MCF 10A (cell line): ENCODE data around the gene CHRNA4. TPM values are rescaled to one million over a fixed set of nuclear protein-coding genes. Genes with fewer than 3 reads are reported as not detected.

Experiments
- BruUV-seq: library from RNA; stranded (reverse); fragments of 400-500 nt; replicated peaks from 2 replicates; lab custom pipeline; 2021; lab: Mats Ljungman, UMichigan
- CTCF ChIA-PET: fragments of 300-600 bp; sonication (Branson Sonifier 250); formaldehyde crosslinking; extraction: SDS; loops from one replicate; lab custom pipeline; 2021; ENCODE audit warnings: antibody characterized with exemption, inconsistent platforms; lab: Yijun Ruan, JAX
- POLR2A ChIA-PET: fragments of 300-600, 350-650 bp; sonication (Branson Sonifier 250); formaldehyde crosslinking; extraction: SDS; loops from one replicate; lab custom pipeline; 2020; ENCODE audit warnings: antibody characterized with exemption, inconsistent platforms; lab: Yijun Ruan, JAX
- DNase-seq: peaks from one replicate; pipeline ENCODE4 v3.0.0-alpha.2; 2018; ENCODE audit not compliant: unreplicated experiment
- H3K27ac Mint-ChIP-seq: one replicate; pipeline ENCODE4 v1.8.0; 2022; ENCODE audit warnings: mild to moderate bottlenecking, low read depth, mixed read lengths; ENCODE audit not compliant: unreplicated experiment
- H3K27me3 Mint-ChIP-seq: one replicate; pipeline ENCODE4 v1.8.0; 2022; ENCODE audit warnings: mixed read lengths; ENCODE audit not compliant: insufficient read depth, unreplicated experiment
- H3K36me3 Mint-ChIP-seq: one replicate; pipeline ENCODE4 v1.8.0; 2022; ENCODE audit warnings: mild to moderate bottlenecking, moderate library complexity, mixed read lengths; ENCODE audit not compliant: insufficient read depth, unreplicated experiment
- H3K4me1 Mint-ChIP-seq: one replicate; pipeline ENCODE4 v1.8.0; 2022; ENCODE audit warnings: mixed read lengths; ENCODE audit not compliant: insufficient read depth, unreplicated experiment
- H3K4me3 Mint-ChIP-seq: one replicate; pipeline ENCODE4 v1.8.0; 2022; ENCODE audit warnings: mild to moderate bottlenecking, moderate library complexity, mixed read lengths; ENCODE audit not compliant: unreplicated experiment
- H3K9me3 Mint-ChIP-seq: one replicate; pipeline ENCODE4 v1.8.0; 2022; ENCODE audit warnings: mixed read lengths; ENCODE audit not compliant: unreplicated experiment
- CTCF ChIP-seq: fragments of 200-600 bp; IDR thresholded peaks from one replicate; pipeline ENCODE4 v1.8.0; 2022; ENCODE audit warnings: antibody characterized with exemption, mild to moderate bottlenecking; ENCODE audit not compliant: unreplicated experiment
- intact Hi-C: fragments of 100-400 bp; cut with micrococcal nuclease; formaldehyde crosslinking; loops from 2 replicates; pipeline ENCODE4 v1.14.1; 2022
- total RNA-seq: library from RNA; stranded (reverse); gene quantifications from 2 replicates; pipeline ENCODE4 v1.2.3, GENCODE V29; 2022

The CHRNA4 gene
- total RNA-seq, 1 experiment from 2014 or later = not detected

GRCh38 chr20:63408684-63409046 is 47.5 kb upstream of the CHRNA4 start:
- Mint-ChIP-seq H3K4me1 (no peaks in the 10 kb centered on the region), H3K36me3 (no peaks in the 10 kb centered on the region), H3K4me3 (no peak overlapping the region), H3K27me3 (peaks cover 16% of the 10 kb centered on the region), H3K9me3 (no peaks in the 10 kb centered on the region), H3K27ac (no peak overlapping the region)
- CTCF ChIA-PET = interaction anchor here (0.7 to 0.8 kb wide), 3 partner anchors 58 to 92 kb away, joined by 3 to 5 read pairs (median 3); no protein-coding TSS in a partner anchor
- TF ChIP-seq CTCF = no peak
- no peak for DNase-seq
- POLR2A ChIA-PET = no interaction called here
- intact Hi-C loops = no loop called here
- no TSS peak for BruUV-seq

- Mint-ChIP-seq H3K36me3 (no peaks in the 10 kb centered on the region), H3K4me3 (no peak overlapping the region), H3K9me3 (no peaks in the 10 kb centered on the region), H3K27me3 (peaks cover 16% of the 10 kb centered on the region), H3K4me1 (no peaks in the 10 kb centered on the region), H3K27ac (no peak overlapping the region)
- intact Hi-C loops = no loop called here
- ChIA-PET CTCF (no interaction called here), POLR2A (no interaction called here)
- no TSS peak for BruUV-seq
- TF ChIP-seq CTCF = no peak
- DNase-seq = no peak
Observed at GRCh38 chr20:63407928-63408683, 47.0 kb upstream of the CHRNA4 start.

- Mint-ChIP-seq H3K9me3 (no peaks in the 10 kb centered on the region), H3K4me3 (no peak overlapping the region), H3K4me1 (no peaks in the 10 kb centered on the region), H3K36me3 (no peaks in the 10 kb centered on the region), H3K27ac (no peak overlapping the region), H3K27me3 (peaks cover 10% of the 10 kb centered on the region)
- no peak for TF ChIP-seq CTCF
- ChIA-PET POLR2A (no interaction called here), CTCF (interaction anchor here (1.2 kb wide), 1 partner anchor 101 kb away, joined by 3 read pairs; no protein-coding TSS in a partner anchor)
- BruUV-seq = no TSS peak
- intact Hi-C loops = no loop called here
- DNase-seq = no peak
Observed at GRCh38 chr20:63406617-63407245, 45.6 kb upstream of the CHRNA4 start.

DNA sequence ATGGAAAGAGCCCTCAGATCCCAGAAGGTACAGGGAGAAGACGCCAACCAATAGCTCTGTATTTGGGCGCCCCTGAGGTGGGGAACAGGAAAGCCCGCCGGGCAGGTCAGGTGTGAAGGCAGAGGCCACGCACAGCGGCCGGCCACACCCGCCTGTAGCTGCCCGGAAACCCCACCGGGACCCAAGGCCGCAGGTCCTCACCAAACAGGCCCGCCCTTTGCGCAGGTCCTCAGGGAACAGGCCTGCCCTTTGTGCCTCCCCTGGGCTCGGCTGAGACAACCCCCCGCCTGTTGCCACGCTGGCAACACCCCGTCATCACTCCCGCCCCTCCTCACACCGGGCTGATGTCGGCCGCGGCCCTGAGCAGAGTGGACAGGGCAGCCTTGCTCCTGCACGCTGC is 44.9 kb upstream of the CHRNA4 start:
- no peak for TF ChIP-seq CTCF
- BruUV-seq = no TSS peak
- H3K36me3 Mint-ChIP-seq = no peaks in the 10 kb centered on the region
- peaks cover 15% of the 10 kb centered on the region for H3K27me3 Mint-ChIP-seq
- H3K27ac Mint-ChIP-seq = no peak overlapping the region
- intact Hi-C loops = no loop called here
- CTCF ChIA-PET = interaction anchor here (1.2 kb wide), 1 partner anchor 101 kb away, joined by 3 read pairs; no protein-coding TSS in a partner anchor
- H3K4me3 Mint-ChIP-seq = no peak overlapping the region
- H3K4me1 Mint-ChIP-seq = no peaks in the 10 kb centered on the region
- POLR2A ChIA-PET = interaction anchor here (0.6 kb wide), 1 partner anchor 132 kb away, joined by 3 read pairs; no protein-coding TSS in a partner anchor
- no peak for DNase-seq
- no peaks in the 10 kb centered on the region for H3K9me3 Mint-ChIP-seq
